ENCODE results near the gene B4GALT1. TPM values are rescaled to one million over a fixed set of nuclear protein-coding genes. Genes with fewer than 3 reads are reported as not detected.

B4GALT1 gene
- total RNA-seq, 2 experiments from 2014 or later: 12.8 to 38.7 TPM

DNA sequence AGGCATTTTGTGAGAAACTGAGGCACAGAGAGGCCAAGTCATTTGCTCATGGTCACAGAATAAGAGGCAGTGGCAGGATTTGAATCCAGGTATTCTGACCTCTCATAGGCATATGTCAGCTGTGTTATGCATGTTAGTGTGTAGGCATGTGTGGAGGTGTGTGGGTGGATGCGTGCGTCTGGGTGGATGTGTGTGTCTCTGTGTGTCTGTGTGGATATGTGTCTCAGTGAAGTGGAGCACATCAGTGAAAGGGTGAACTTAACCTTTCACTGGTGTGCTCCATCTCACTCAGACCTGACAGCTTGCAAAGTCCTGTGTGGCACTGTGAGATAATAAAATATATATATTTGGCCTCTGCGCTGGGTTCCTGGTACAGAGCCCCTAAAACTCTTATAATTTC, 58.7 kb downstream of the B4GALT1 start:
- BruUV-seq (replicated peaks): no TSS peak
- TF ChIP-seq CTCF (conservative IDR thresholded peaks at IDR 0.05; ENCODE audit: low read length) (no peak), EZH2phosphoT487 (IDR thresholded peaks at IDR 0.05; ENCODE audit: borderline replicate concordance, low read depth, low read length) (no peak)
- POLR2A ChIA-PET: no interaction called here
- no peak for DNase-seq (ENCODE audit: low spot score)
- H3K36me3 ChIP-seq (ENCODE audit: insufficient read depth, low read length): peaks cover 8% of the 10 kb centered on the region; the same call in 1 of the 2 replicates
- no peaks in the 10 kb centered on the region for H4K20me1 ChIP-seq (ENCODE audit: insufficient read depth, low read length)
- peaks cover 16% of the 10 kb centered on the region for H3K4me1 ChIP-seq (ENCODE audit: insufficient read depth, low read length, poor library complexity, severe bottlenecking)
- H3K9me3 ChIP-seq (ENCODE audit: low read length): no peaks in the 10 kb centered on the region
- H3K9me2 ChIP-seq (ENCODE audit: insufficient read depth, low read length): no peaks in the 10 kb centered on the region
- no peaks in the 10 kb centered on the region for H3K79me2 ChIP-seq (ENCODE audit: insufficient read depth, low read depth, low read length)
- CTCF ChIA-PET (ENCODE audit: unreplicated experiment): no interaction called here
- no peak overlapping the region for H2AFZ ChIP-seq (ENCODE audit: low read length)
- intact Hi-C loops (cut with micrococcal nuclease; ENCODE audit: unreplicated experiment): no loop called here
- no peak overlapping the region for H3K27ac ChIP-seq (ENCODE audit: low read depth, low read length, poor library complexity, severe bottlenecking)
- no peak overlapping the region for H3K4me3 ChIP-seq (ENCODE audit: low read depth, low read length, poor library complexity, severe bottlenecking)
- no peak overlapping the region for H3K4me2 ChIP-seq (ENCODE audit: low read length)

- no peaks in the 10 kb centered on the region for H3K9me2 ChIP-seq (ENCODE audit: insufficient read depth, low read length)
- no peak overlapping the region for H3K27ac ChIP-seq (ENCODE audit: low read depth, low read length, poor library complexity, severe bottlenecking)
- no TSS peak for BruUV-seq (replicated peaks)
- H3K9me3 ChIP-seq (ENCODE audit: low read length): no peaks in the 10 kb centered on the region
- no peaks in the 10 kb centered on the region for H3K79me2 ChIP-seq (ENCODE audit: insufficient read depth, low read depth, low read length)
- no peak overlapping the region for H2AFZ ChIP-seq (ENCODE audit: low read length)
- peaks cover 1% of the 10 kb centered on the region; the same call in 1 of the 2 replicates for H3K36me3 ChIP-seq (ENCODE audit: insufficient read depth, low read length)
- CTCF ChIA-PET (ENCODE audit: unreplicated experiment): no interaction called here
- no peak overlapping the region for H3K4me2 ChIP-seq (ENCODE audit: low read length)
- TF ChIP-seq EZH2phosphoT487 (IDR thresholded peaks at IDR 0.05; ENCODE audit: borderline replicate concordance, low read depth, low read length) (no peak), CTCF (conservative IDR thresholded peaks at IDR 0.05; ENCODE audit: low read length) (no peak)
- H4K20me1 ChIP-seq (ENCODE audit: insufficient read depth, low read length): no peaks in the 10 kb centered on the region
- H3K4me1 ChIP-seq (ENCODE audit: insufficient read depth, low read length, poor library complexity, severe bottlenecking): peaks cover 16% of the 10 kb centered on the region
- no peak overlapping the region for H3K4me3 ChIP-seq (ENCODE audit: low read depth, low read length, poor library complexity, severe bottlenecking)
- no peak for DNase-seq (ENCODE audit: low spot score)
- intact Hi-C loops (cut with micrococcal nuclease; ENCODE audit: unreplicated experiment): no loop called here
- POLR2A ChIA-PET: interaction anchor here (0.6 kb wide), 1 partner anchor 354 kb away, joined by 7 read pairs; no protein-coding TSS in a partner anchor
Observed at GRCh38 chr9:33107762-33108161, 59.4 kb downstream of the B4GALT1 start.

DNA sequence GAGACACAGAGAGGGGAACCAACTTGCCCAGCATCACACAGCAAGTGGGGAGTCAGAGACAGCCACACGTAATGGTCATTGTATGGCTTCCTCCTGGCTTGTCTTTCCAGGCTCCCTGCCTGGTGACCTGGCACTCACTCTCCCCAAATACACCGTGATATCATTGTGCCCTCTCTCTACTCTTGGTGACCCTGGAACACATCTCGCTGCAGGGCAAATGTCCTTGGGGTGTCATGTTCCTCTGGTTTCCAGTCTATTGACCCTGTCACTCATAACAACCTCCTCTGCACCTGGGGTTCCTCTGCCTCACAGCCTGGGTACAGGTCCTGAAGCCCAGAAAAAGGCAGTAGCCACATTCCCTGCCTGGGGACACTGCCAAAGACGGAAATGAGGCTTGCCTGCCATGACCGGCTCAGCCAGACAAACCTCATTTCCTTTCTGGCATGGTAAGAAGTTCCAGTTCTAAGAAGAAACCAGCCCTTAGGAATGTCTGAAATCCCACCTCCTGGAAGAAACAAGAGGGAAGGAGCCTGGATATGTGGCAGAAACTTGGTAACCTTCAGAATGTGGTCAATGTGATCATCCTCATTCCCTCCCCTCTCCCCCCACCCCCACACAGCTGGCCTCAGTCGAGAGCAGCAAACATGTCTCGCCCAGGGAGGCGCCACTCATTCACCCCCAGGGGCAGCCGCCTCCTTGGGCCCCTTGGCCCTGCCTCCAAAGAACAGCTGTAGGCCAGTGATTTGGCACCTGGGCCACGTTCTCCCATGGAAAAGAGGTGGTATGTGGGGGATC, 60.1 kb downstream of the B4GALT1 start:
- Histone ChIP-seq H3K4me2 (ENCODE audit: low read length) (no peak overlapping the region), H4K20me1 (ENCODE audit: insufficient read depth, low read length) (no peaks in the 10 kb centered on the region), H3K9me3 (ENCODE audit: low read length) (no peaks in the 10 kb centered on the region), H3K36me3 (ENCODE audit: insufficient read depth, low read length) (no peaks in the 10 kb centered on the region), H3K4me3 (ENCODE audit: low read depth, low read length, poor library complexity, severe bottlenecking) (no peak overlapping the region), H2AFZ (ENCODE audit: low read length) (no peak overlapping the region), H3K9me2 (ENCODE audit: insufficient read depth, low read length) (no peaks in the 10 kb centered on the region), H3K79me2 (ENCODE audit: insufficient read depth, low read depth, low read length) (no peaks in the 10 kb centered on the region), H3K4me1 (ENCODE audit: insufficient read depth, low read length, poor library complexity, severe bottlenecking) (peaks cover 16% of the 10 kb centered on the region), H3K27ac (ENCODE audit: low read depth, low read length, poor library complexity, severe bottlenecking) (no peak overlapping the region)
- no TSS peak for BruUV-seq (replicated peaks)
- TF ChIP-seq EZH2phosphoT487 (IDR thresholded peaks at IDR 0.05; ENCODE audit: borderline replicate concordance, low read depth, low read length) (no peak), CTCF (conservative IDR thresholded peaks at IDR 0.05; ENCODE audit: low read length) (no peak)
- ChIA-PET POLR2A (interaction anchor here (0.6 kb wide), 1 partner anchor 354 kb away, joined by 7 read pairs; no protein-coding TSS in a partner anchor), CTCF (ENCODE audit: unreplicated experiment) (no interaction called here)
- no peak for DNase-seq (ENCODE audit: low spot score)
- intact Hi-C loops (cut with micrococcal nuclease; ENCODE audit: unreplicated experiment): no loop called here

Data from OCI-LY7 (cell line).